ENCODE data around the gene CENATAC. TPM values are rescaled to one million over a fixed set of nuclear protein-coding genes. Genes with fewer than 3 reads are reported as not detected.

Gene CENATAC
- total and polyA plus RNA-seq, 2 donors (not counting 1 experiment from before 2014, with no cell fraction given) = 50.1 to 122 TPM

GRCh38 chr11:119041821-119042514 is 44.0 kb downstream of the CENATAC start:
- no peak overlapping the region for H3K27ac Mint-ChIP-seq
- no peak overlapping the region for H3K4me3 Mint-ChIP-seq
- no peaks in the 10 kb centered on the region for H3K79me2 ChIP-seq (ENCODE audit: control insufficient read depth, insufficient read depth, low read length)
- no peak overlapping the region for H3K4me2 ChIP-seq (replicated peaks; ENCODE audit: low read depth, low read length, poor library complexity, severe bottlenecking)
- ATAC-seq (ENCODE audit: low read depth) (no peak), DNase-seq (no peak)
- H4K20me1 ChIP-seq (ENCODE audit: control insufficient read depth, insufficient read depth, low read length, poor library complexity, severe bottlenecking) = no peaks in the 10 kb centered on the region
- no peak overlapping the region for H3K27ac ChIP-seq (ENCODE audit: low read length in 2 of 2)
- H3K4me3 ChIP-seq (ENCODE audit: control extremely low read depth in 1 of 5, extremely low read depth in 1 of 5, insufficient read depth in 1 of 5, low read depth in 2 of 5, low read length in 4 of 5) = no peak overlapping the region
- H3K4me1 Mint-ChIP-seq = peaks cover 10% of the 10 kb centered on the region
- intact Hi-C loops (cut with micrococcal nuclease) = no loop called here
- H3K9me3 ChIP-seq (ENCODE audit: control extremely low read depth in 1 of 3, control insufficient read depth in 2 of 3, insufficient read depth in 1 of 3, low read length in 2 of 3) = no peaks in the 10 kb centered on the region
- TF ChIP-seq CTCF (IDR thresholded peaks at IDR 0.05) = no peak
- TF ChIP-seq EZH2 (IDR thresholded peaks at IDR 0.05; ENCODE audit: borderline replicate concordance, insufficient read depth, low read depth, low read length, poor library complexity, severe bottlenecking) = no peak
- H3K36me3 ChIP-seq (replicated peaks in 1 of 2; ENCODE audit: control extremely low read depth in 1 of 2, control insufficient read depth in 1 of 2, extremely low read depth in 1 of 2, insufficient read depth in 2 of 2, low read length in 1 of 2) = peaks cover 0 to 14% of the 10 kb centered on the region in 2 experiments
- H3K4me1 ChIP-seq (ENCODE audit: control insufficient read depth in 2 of 2, insufficient read depth in 2 of 2, low read length in 2 of 2) = peaks cover 0 to 8% of the 10 kb centered on the region in 2 donors
- no peak overlapping the region for H2AFZ ChIP-seq (ENCODE audit: insufficient read depth, low read depth, low read length, poor library complexity, severe bottlenecking)
- H3K9me3 Mint-ChIP-seq (ENCODE audit: insufficient read depth) = no peaks in the 10 kb centered on the region
- ChIA-PET CTCF (interaction anchor here (0.9 to 1.3 kb wide), 2 partner anchors 12 to 25 kb away, joined by 3 read pairs; no protein-coding TSS in a partner anchor), POLR2A (interaction anchor here (0.7 kb wide), 2 partner anchors 19 to 62 kb away, joined by 7 to 13 read pairs; no protein-coding TSS in a partner anchor)
- no peaks in the 10 kb centered on the region for H3K27me3 ChIP-seq (replicated peaks in 1 of 4; ENCODE audit: control extremely low read depth in 1 of 4, control insufficient read depth in 3 of 4, insufficient read depth in 4 of 4, low read length in 3 of 4)
- WGBS (ENCODE audit: insufficient coverage) = 77% methylated on average over 2 of the region's 4 CpGs
- H3K9ac ChIP-seq (ENCODE audit: low read length) = no peak overlapping the region
- no peaks in the 10 kb centered on the region for H3K27me3 Mint-ChIP-seq

GRCh38 chr11:119042927-119043326 is 45.0 kb downstream of the CENATAC start:
- WGBS (ENCODE audit: insufficient coverage) = 100% methylated on average over 2 of the region's 9 CpGs
- POLR2A ChIA-PET = no interaction called here
- no peak for ATAC-seq (ENCODE audit: low read depth)

More at GRCh38 chr11:119042927-119043326, 45.0 kb downstream of the CENATAC start:
- DNase-seq = no peak
- CTCF ChIA-PET = interaction anchor here (0.9 to 2.7 kb wide), 2 partner anchors 13 to 24 kb away, joined by 3 to 8 read pairs; no protein-coding TSS in a partner anchor
- peaks cover 10% of the 10 kb centered on the region for H3K4me1 Mint-ChIP-seq
- no peak overlapping the region for H2AFZ ChIP-seq (ENCODE audit: insufficient read depth, low read depth, low read length, poor library complexity, severe bottlenecking)
- H3K4me3 ChIP-seq (ENCODE audit: control extremely low read depth in 1 of 5, extremely low read depth in 1 of 5, insufficient read depth in 1 of 5, low read depth in 2 of 5, low read length in 4 of 5) = no peak overlapping the region
- no peaks in the 10 kb centered on the region for H3K9me3 ChIP-seq (ENCODE audit: control extremely low read depth in 1 of 3, control insufficient read depth in 2 of 3, insufficient read depth in 1 of 3, low read length in 2 of 3)
- intact Hi-C loops (cut with micrococcal nuclease) = no loop called here
- no peak overlapping the region for H3K9ac ChIP-seq (ENCODE audit: low read length)
- H3K27me3 Mint-ChIP-seq = no peaks in the 10 kb centered on the region
- no peak overlapping the region for H3K27ac ChIP-seq (ENCODE audit: low read length in 2 of 2)
- H4K20me1 ChIP-seq (ENCODE audit: control insufficient read depth, insufficient read depth, low read length, poor library complexity, severe bottlenecking) = no peaks in the 10 kb centered on the region
- H3K36me3 ChIP-seq (replicated peaks in 1 of 2; ENCODE audit: control extremely low read depth in 1 of 2, control insufficient read depth in 1 of 2, extremely low read depth in 1 of 2, insufficient read depth in 2 of 2, low read length in 1 of 2) = peaks cover 0 to 21% of the 10 kb centered on the region in 2 experiments
- TF ChIP-seq CTCF (IDR thresholded peaks at IDR 0.05) (no peak), EZH2 (IDR thresholded peaks at IDR 0.05; ENCODE audit: borderline replicate concordance, insufficient read depth, low read depth, low read length, poor library complexity, severe bottlenecking) (no peak)
- H3K4me3 Mint-ChIP-seq = no peak overlapping the region
- H3K4me1 ChIP-seq (ENCODE audit: control insufficient read depth in 2 of 2, insufficient read depth in 2 of 2, low read length in 2 of 2) = peaks cover 0 to 8% of the 10 kb centered on the region in 2 donors
- H3K4me2 ChIP-seq (replicated peaks; ENCODE audit: low read depth, low read length, poor library complexity, severe bottlenecking) = no peak overlapping the region
- no peak overlapping the region for H3K27ac Mint-ChIP-seq
- no peaks in the 10 kb centered on the region for H3K27me3 ChIP-seq (replicated peaks in 1 of 4; ENCODE audit: control extremely low read depth in 1 of 4, control insufficient read depth in 3 of 4, insufficient read depth in 4 of 4, low read length in 3 of 4)
- H3K9me3 Mint-ChIP-seq (ENCODE audit: insufficient read depth) = no peaks in the 10 kb centered on the region
- no peaks in the 10 kb centered on the region for H3K79me2 ChIP-seq (ENCODE audit: control insufficient read depth, insufficient read depth, low read length)

Data from B cell (primary cell).